ENCODE measurements around the gene RBM33.
"Not testable (repeated sequence)": the region's sequence is repeated elsewhere in the genome, so short reads cannot be mapped to it uniquely, and the experiment has no call there.

RBM33 gene

DNA sequence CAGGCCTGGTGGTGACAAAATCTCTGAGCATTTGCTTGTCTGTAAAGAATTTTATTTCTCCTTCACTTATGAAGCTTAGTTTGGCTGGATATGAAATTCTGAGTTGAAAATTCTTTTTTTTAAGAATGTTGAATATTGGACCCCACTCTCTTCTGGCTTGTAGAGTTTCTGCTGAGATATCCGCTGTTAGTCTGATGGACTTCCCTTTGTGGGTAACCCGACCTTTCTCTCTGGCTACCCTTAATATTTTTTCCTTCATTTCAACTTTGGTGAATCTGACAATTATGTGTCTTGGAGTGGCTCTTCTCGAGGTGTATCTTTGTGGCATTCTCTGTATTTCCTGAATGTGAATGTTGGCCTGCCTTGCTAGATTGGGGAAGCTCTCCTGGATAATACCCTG, 46.2 kb downstream of the RBM33 start:
- not testable (repeated sequence) for DNase-seq (ENCODE audit: low read depth)

DNA sequence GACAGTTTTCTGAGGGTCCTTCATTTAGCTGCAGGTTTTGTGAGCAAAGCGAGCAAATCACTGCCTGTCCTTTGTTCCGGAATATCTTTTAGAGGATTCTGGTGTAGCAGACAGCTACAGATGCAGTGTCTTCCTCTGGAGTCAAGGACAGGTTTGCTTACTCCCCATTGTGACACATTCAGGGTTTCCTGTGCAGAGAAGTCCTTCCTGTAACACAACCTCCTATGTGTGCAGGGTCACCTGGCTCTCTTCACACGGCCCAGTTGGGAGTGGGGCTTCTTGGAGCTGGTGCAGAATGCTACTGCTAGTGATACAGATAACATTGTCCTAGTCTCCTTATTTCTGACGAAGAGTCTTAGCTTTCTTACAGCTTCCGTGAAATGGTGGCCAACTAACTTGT, 47.9 kb downstream of the RBM33 start:
- no peak for DNase-seq (ENCODE audit: low read depth)

DNA sequence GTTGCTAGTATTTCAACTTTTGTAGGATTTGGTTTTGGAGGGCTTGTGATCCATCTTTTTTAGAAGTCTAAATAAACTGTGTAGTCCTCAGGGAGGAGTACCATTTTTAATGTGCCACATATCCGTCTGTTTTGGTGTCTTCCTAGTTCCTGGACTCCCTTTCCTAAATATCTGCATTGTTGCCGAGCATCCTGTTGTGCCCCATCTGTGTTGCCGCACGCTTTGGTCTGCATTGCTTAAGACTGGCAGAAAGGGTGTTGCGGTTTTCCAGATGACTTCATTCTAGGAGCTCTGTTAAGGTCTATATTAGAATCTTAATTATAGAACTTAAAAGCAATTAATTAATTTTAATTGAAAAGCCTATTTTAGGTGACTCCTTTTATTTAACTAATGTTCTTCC, 49.4 kb downstream of the RBM33 start:
- DNase-seq (ENCODE audit: low read depth) = no peak

DNA sequence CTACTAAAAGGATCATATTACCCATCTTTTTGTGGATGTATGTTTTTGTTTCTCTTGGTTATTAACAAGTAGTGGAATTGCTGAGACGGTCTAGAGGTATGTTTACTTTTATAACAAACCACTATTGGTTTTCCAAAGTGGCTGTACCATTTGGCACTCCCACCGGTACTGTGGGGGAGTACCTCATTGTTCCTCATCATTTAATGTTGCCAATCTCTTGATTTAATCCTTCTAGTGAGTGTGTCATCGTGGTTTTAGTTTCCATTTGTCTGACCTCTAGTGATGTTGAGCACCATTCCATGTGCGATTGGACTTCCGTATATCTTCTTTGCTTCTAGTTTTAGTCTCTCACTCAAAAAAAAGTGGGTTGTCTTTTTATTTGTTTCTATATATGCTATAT, 50.4 kb downstream of the RBM33 start:
- DNase-seq (ENCODE audit: low read depth) = no peak

DNA sequence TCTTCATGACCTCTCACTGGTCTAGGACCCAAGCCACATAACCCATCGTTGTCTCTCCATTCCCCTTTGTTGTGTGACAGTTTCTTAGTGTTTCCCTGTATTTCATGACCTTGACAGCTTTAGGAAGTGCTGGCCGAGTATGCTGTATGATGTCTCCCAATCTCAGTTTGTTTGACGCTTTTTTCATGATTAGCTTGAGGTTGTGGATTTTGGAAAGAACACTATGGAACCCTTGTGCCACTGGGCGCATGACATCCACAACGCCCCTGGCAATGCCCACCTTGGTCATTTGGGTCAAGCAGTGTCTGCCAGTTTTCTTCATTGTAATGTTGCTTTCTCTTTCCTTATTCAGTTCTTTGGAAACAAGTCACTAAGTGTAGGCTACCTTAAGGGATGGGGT, 52.3 kb downstream of the RBM33 start:
- DNase-seq (ENCODE audit: low read depth) = no peak

DNA sequence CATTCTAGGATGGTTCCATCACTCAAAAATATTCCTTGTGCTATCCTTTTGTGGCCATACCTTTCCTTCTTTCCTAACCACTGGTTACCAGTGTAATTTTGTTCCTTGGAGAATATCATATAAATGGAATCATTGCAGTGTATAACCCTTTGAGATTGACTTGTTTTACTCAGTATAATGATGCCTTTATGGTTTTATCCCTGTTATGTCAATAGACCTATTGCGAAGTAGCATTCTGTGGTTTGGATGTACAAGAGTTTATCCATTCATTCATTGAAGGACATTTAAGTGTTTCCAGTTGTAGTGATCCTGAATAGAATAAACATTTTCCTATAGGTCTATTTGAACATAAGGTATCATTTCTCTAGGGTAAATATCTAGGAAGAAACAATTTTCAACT, 54.2 kb downstream of the RBM33 start:
- no peak for DNase-seq (ENCODE audit: low read depth)

DNA sequence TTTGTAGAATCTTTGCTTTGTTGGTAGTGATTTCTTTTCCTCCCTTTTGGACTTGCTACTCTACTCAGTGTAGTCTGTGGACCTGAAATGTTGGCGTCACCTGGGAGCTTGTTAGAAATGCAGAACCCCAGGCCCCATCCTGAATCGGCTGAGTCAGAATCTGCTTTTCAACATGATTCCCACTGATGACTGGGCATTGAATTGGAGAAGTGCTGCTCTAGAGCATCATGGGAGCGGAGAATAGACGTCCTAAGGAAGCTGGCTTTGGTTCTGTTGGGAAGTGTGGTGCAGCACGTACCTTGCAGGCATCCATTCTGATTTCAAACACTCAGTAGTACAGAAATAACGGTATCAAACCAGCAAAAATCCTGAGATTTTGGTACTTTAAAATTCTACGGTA, 54.7 kb downstream of the RBM33 start:
- no peak for DNase-seq (ENCODE audit: low read depth)

DNA sequence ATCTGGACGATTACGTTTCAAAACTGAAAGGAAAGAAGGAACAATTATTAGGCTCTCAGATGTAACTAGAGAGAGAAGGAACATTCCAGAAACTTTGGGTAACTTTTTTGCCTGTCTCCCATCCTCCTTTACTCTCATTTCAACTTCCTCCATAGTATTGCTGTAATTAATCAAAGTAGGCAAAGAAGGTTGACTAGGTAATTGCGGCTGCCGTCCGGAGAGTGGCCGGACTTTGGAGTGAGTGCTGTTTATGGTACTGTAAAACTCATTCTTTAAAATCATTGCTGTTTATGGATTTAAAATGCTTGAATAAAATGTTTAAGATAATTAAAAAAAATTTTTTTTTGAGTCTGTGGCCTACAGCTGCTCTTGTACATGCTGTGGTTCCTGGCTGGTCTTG, 56.4 kb downstream of the RBM33 start:
- DNase-seq (ENCODE audit: low read depth) = no peak

DNA sequence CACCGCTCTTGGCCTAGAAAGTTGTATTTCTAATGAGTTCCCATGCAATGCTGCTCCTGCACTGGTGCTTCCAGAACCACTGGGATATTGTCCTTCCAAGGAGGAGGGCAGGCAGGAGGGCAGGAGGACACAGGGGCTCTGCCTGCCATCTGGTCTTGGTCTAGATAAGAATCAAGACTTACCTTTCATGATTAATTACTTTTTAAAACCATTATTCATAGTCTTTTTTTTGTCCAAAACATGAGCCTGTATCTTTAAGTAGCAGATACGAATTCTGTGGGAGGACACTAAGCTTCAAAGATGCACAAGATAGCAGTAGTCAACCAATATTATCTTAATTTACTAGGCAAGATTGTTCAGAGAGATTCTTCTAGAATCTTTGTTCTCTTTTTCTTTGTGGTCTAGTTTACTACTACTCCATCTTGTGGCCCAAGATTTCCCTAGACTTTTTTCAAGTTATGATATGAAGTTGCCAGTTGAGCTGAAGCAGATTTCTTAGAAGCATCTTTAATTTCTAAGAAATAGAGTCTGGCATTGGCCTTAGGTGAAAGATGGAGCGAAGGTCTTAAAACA, 57.6 kb downstream of the RBM33 start:
- DNase-seq (ENCODE audit: low read depth) = no peak

DNA sequence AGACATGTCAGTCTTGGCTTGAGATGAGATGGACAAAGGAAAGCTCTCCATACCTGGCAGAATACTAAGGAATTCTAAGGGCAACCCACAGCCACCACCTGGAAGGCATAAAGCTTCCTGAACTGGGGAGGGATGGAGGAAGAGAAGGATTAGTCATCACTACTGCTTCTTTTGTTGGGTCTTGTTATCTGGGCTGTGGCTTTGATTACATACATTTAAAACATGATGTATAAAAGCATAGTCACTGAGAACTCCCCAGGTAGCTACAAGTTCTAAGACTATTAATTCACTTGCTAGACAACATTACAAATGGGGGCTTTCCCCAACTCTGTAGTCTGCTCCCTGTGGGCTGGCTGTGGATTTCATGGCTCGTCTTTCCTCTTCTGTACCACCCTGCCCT, 58.2 kb downstream of the RBM33 start:
- DNase-seq (ENCODE audit: low read depth) = no peak

DNA sequence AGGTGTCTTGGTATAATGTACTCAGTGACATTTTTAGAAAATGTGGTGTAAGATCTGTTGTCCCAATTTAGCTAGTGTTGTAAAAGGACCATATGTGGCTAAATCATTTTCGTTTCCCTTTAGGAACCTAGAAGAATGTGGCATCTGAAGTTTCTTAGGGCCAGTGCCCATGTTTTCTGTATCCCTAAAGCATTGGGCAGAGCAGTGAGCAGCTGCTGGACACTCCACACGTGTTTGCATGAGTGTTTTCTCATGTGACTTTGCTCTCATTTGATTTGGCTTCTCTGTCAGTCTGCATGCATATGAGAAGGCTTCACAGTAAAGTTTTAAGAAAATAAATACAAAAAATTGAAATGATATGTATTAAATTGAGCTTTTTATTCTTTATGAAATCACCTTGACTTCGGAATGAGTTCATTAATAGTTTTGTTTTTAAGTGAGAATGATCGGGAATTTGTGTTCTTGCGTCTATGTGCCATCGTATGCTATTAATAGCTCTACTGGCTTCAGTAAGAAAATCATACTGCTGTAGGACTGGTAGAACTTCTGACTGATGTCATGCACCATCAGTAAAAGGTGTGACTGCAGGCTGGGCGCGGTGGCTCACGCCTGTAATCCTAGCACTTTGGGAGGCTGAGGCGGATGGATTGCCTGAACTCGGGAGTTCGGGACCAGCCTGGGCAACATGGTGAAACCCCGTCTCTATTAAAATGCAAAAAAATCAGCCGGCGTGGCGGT, 61.3 kb downstream of the RBM33 start:
- DNase-seq (ENCODE audit: low read depth) = no peak

DNA sequence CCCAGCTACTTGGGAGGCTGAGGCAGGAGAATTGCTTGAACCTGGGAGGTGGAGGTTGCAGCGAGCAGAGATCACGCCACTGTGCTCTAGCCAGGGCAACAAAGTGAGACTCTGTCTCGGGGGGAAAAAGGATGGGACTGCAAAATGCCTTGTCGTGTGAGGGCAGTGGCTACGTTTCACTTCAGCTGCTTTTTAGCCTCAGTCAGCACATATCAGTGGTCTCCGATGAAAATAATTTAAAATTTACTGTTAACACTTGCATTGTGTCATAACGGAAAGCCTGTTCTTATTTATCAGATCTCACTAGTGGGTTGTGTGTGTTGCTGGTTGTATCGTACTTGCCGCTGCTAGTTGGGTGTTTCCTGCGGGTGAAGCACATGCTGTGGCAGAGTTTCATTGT, 61.9 kb downstream of the RBM33 start:
- no peak for DNase-seq (ENCODE audit: low read depth)

DNA sequence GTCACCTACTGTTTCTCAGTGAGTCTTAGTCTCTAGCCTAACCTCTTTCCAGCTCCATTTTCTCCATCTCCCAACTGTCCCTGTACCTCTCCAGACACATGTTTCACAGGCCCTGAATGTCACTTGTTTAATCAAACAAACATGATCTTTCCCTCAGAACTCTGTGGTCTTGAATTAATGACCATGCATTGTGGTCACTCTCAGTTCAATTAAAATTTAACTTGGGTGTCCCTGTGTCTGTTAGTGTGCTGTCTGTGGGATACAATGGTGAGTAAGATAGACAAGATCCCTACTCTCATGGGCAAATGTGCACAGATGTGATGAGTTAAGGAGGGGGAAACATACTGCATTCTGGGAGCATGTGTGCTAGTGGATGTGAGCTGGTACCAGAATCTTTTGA, 65.0 kb downstream of the RBM33 start:
- DNase-seq (ENCODE audit: low read depth) = no peak

DNA sequence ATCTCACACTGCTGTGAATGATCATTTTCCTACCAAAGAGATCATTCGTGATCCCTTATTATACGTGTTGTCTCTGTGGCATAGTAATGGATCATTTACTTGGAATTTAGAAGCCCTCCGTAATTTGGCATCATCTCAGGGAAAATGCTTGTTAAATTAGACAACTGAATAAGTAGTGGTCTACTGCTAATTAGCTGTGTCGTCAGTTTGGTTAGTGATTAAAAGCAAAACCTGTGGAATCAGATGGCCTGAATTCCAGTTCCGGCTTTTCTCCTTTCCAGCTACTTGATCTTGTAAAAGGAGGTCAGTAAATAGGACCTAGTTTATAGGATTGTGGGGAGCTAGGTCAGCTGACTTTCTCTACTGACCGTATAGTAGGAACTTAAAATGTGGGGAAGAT, 65.6 kb downstream of the RBM33 start:
- no peak for DNase-seq (ENCODE audit: low read depth)

DNA sequence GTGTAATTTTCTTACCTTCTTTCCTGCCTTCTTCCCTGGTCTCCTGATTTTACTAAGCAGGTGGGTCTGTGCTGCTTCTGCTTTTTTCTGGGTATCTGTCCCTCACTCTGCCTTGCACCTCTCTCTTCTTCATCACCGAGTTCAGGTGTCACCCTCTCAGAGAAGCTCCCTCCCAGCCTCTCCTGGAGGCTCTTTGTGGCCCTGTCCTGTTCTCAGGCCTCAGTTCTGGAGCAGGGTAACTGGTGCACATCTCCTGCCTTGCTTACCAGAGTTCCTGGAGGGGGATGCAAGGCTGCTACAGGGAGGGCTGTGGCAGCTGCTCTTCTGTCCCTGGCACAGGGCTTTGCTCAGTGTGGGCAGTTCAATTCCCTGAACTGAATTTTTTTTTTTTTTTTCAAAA, 66.1 kb downstream of the RBM33 start:
- DNase-seq (ENCODE audit: low read depth) = no peak

DNA sequence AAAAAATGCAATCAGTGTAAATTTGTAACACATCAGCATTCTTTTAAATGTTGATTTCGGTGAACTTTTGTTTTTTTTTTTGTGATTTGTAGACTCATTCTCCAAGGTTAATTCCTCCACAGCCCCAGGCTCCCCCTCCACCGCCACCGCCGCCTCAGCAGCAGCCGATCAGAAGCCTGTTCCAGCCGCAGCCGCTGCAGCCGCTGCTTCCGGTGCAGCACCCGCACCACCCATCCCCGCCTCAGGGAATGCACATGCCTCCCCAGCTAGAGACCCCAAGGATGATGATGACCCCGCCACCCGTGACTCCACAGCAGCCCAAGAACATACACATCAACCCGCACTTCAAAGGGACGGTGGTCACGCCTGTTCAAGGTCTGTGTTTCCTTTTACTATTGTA, 66.6 kb downstream of the RBM33 start:
- DNase-seq (ENCODE audit: low read depth) = no peak

DNA sequence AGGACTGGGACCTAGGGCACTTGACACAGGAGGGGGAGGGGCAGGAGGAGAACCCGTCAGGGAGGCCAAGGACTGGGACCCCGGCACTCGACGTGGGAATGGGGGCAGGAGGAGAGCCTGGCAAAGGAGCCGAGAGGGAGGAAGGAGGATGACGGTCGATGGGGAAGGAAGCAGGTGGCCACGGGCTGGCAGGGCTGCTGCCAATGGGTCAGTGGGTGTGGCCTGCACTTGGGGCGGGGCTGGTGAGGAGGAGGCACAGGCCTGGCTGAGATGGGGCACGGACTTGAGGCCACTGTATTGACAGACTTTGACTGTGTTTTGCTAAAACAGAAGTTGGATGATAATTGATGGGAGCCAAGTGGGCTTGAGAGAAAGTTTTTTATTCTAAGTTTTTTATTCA, 68.9 kb downstream of the RBM33 start:
- no peak for DNase-seq (ENCODE audit: low read depth)

DNA sequence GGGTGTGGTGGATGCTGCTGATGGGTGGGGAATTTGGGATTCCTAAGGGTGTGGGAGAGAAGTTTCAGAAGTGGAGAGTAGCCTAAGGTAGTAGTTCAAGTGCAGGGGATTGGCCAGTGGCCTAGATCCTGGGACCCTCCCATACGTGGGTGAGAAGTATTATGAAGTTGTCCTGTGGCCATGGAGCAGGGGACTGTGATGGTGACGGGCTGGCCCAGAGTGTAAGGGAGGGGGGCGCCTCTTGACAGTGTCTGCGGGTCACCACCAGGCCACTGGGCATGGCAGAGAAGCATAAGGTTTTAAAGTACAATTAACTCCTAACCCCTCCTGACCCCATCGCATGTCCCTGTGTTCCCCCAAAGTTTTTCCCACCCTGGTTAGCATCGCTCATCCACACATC, 70.2 kb downstream of the RBM33 start:
- DNase-seq (ENCODE audit: low read depth) = no peak

DNA sequence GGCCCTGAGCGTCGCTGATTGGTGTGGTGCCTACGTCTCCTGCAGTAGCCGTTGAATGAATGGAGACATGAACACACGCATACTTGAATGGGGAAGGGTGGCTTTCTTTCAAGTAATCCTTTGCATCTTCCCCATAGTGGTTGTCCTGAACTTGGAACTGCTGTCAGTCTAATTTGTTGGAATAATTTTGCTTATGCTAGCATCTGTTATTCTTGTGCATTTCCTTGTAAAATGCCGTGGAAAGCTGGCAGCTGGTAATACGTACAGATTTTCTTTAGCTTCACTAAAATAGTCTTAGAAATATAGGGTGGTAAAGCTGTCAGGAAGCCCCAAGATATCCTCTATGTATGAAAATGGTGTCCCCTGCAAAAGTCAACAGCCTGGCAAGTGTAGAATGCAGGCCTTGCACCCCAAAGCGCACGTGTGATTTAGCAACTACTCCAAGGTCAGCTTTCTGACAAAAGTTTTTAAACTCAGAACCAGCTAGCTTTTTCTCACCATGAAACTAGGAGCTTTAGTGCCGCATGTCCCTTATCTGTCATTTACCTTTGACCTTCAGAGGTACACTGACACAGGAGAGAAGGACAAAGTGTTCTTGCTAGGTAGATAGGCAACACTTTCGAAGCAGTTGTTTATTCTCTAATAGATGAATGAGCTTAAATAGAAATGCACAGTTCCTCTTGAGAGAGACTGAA, 70.8 kb downstream of the RBM33 start:
- DNase-seq (ENCODE audit: low read depth) = no peak

DNA sequence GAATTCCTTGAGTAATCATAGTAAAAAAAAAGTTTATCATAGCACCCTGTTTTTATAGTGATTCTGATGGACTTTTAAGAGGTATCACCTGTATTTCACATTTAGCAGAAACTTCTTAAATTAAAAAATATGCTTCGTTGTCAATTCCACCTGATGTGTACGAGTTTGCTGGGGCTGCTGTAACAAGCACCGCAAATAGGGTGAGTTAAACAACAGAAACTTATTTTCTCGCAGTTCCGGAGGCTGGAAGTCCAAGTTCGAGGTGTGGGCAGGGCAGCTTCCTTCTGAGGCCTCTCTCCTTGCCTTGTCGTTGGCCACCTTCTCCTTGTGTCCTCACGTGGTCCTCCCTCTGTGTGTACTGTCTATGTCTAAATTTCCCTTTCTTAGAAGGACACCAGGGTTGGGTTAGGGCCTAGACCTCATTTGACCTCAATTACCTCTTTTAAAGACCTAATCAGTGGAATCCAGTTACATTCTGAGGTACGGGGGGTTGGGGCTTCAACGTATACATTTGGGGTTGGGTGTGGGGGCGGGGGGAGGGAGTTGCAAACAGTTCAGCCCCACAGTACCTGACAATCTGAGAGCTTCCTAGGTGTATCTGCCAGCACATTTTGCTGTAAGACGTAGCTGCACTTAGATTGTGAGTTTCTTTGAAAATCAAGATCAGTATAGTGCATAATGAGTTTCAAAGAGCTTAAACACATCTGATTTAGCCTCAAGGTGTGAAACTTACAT, 72.7 kb downstream of the RBM33 start:
- no peak for DNase-seq (ENCODE audit: low read depth)

DNA sequence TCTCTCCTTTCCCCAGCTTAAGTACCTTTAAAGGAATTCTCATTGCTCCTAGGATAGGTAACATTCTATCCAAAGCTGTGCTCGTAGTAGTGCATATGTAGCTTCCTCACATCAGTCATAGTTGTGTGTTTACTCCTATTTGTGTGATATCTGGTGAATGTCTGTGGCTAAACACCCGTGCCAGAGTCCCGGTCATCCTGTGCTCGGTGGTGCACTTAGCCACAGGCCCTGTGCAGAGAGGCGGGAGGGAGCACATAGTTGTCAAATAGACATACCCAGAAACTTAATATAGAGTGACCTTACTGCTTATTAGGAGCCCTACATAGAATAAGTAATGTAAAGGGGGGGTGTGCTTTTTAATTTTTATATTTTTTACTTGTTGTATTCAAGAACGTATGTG, 76.6 kb downstream of the RBM33 start:
- no peak for DNase-seq (ENCODE audit: low read depth)

DNA sequence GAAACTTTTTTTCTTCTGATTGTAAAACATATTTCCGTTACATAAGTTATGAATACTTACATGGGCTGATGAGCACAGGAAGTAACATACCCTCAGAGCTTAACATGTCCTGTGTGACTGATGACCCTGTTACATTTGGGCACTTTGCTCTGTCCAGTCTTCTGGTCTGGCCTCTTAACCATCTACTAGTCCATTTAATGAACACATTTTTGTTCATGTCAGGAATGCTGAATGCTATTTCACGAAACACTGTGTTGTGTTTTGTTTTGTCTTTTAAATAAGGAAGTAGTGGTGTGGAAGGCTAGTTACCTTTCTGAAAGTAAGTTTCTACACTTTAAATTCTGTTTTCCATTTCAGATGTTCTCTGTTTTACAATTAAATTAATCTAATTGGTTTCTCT, 77.7 kb downstream of the RBM33 start:
- DNase-seq (ENCODE audit: low read depth) = no peak

DNA sequence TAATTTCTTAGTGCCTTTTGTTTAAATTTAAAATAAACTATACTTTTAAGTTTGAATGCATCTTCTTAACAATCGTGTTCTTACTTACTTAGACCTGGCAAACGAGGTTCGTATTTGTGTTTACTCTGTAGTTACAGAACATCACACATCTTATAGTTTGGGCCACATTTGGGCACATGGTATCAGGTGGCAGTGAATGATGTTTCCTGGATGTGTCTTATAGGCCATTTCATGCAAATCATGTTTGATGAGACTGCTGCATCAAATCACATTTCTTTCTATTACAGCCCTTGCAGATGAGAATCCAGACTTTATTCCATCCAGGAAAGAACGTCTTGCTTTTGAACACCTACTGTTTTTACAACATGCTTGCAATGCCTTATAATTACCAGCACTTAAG, 78.5 kb downstream of the RBM33 start:
- DNase-seq (ENCODE audit: low read depth) = no peak
